HG02763 (cell line): ENCODE measurements around the gene C5.

Experiments
- ATAC-seq: cut with Tn5 transposase; IDR thresholded peaks from one replicate; pipeline ENCODE4 v1.9.1; 2021; ENCODE audit warnings: mild to moderate bottlenecking, moderate library complexity; ENCODE audit not compliant: unreplicated experiment

C5 gene

DNA sequence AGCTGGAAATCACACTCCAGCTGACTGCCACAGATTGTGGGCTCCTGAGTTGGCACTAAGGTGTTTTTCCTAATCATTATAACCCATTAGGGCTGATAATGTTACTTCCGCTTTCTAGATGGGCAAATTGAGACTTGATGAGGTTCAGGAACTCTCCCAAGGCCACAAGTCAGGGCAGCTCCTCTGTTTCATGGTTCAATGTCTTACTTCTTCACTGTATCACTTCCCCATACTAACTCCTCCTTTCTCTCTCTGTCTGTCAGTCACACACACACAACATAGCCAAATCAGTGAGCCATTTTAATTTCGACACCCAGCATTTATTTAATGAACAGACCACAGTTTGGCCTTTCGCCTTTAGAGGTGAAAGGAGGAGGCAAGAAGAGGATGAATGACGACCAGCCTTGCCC, 105.6 kb downstream of the C5 start:
- peak; percentile 97 for ATAC-seq

DNA sequence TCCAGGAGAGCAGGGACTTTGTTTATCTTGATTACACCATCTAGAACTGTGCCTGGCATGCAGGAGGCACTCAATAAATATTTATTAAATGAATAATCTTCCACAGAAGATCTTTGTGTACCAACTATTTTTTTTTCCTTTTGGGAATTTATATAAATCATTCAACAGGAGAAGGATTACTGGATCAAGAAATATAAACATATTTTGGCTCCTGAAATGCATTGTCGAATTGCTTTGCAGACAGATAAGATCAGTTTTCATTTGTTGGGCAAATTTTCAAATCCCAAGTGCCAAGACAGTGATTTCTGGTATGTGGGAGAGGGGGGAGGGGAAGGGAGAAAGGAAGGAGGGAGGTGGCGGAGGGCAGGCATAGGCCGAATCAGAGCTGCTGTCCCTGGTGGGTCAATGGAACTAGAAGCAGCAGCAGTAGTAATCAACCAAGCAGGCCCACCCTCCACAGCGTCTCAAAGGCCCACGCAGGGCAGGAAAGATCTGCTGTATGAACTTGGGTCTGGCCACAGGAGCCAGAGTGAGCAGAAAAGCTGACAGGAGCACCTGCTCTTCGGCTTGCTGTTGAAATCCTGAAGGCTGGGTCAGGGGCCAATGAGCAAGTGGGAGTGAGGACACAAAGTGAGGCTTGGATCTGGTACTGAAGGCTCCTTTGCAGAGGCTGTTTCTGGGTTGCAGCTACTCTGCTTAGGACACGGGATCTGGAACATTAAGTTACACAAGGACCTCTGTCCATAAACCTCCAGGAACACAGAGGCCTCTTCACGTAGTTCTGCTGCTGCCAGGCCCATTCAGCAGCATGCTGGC, 107.7 kb downstream of the C5 start:
- ATAC-seq, result no peak

GRCh38 chr9:120941046-120941770, 108.9 kb downstream of the C5 start:
- ATAC-seq, result no peak

DNA sequence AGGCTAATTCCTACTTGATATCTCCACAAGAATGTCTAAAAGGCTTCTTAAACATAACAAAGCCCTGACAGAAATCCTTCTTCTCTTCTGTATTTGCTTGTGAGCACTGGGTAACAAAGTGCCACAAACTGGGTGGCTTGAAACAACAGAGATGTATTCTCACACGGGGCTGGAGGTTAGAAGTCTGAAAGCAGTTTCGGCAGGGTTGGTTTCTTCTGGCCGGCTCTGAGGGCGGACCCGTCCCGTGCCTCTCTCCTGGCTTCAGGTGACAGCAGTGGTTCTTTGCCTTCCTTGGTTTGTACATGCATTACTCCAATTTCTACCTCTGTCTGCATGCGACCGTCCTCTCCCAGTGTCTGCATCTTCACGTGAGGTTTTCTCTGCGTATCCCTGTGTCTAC, 109.5 kb downstream of the C5 start:
- no peak for ATAC-seq

- ATAC-seq, result no peak
Observed at GRCh38 chr9:120938851-120939250, 111.2 kb downstream of the C5 start.

DNA sequence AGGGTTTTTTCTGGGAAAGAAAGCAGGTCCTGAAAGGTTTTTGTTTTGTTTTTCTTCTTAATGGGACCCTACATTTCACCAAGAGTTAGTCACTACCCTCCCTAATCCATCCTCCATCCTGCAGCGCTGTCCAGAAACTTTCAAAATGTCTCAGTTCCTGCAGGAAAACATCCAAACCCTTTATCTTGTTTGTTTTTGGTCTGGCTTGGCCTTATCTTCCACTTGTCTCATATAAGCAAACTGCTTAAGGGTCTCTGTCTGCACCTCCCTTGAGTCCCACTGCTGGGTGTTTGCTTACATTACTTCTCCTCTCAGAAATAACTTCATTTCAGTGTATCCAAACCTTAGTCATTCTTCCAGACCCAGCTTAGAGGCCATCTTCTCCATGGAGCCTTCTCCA, 112.5 kb downstream of the C5 start:
- ATAC-seq, result no peak

DNA sequence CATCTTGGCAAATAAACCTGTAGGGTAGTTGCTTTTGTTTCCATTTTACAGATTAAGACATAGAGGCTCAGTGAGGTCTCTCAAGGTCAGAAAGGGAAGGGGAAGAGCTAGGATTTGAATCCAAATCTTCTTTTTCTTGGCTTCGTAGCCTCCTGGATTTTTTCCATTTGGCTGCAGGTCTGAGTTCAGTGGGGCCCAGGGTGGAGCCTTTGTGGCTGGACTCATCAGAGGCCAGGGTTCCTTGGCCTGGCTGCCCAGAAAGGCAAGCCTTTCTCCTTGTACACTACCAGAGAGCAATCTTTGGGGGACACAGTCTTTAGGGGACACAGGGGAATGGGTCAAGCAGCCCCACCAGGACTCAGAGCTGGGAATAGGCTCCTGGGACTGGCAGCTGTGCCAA, 112.9 kb downstream of the C5 start:
- ATAC-seq, result no peak

GRCh38 chr9:120936764-120937122, 113.3 kb downstream of the C5 start:
- no peak for ATAC-seq

GRCh38 chr9:120936011-120936763, 113.9 kb downstream of the C5 start:
- ATAC-seq, result peak; percentile 38

DNA sequence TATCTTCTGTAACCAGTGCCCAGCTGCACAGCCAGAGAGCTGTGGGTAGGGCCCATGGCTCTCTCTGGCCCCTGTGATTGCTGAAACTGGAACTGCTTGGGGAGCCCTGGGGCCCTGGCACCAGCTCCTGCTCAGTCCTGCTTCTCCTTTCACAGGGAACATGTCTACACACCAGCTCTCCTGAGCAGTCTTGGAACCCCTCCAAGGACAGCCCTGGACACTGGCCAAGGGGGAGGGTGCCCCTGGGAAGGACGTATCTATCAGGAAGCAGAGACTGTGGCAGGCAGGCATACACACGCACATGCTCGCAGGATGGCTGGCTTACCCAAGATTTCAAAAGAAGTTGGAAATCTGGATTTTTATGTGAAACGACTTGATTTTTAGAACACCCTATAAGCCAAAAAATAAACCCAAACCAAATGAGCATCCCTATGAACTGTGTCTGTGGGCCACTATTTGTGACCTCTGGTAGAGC, 114.7 kb downstream of the C5 start:
- no peak for ATAC-seq

DNA sequence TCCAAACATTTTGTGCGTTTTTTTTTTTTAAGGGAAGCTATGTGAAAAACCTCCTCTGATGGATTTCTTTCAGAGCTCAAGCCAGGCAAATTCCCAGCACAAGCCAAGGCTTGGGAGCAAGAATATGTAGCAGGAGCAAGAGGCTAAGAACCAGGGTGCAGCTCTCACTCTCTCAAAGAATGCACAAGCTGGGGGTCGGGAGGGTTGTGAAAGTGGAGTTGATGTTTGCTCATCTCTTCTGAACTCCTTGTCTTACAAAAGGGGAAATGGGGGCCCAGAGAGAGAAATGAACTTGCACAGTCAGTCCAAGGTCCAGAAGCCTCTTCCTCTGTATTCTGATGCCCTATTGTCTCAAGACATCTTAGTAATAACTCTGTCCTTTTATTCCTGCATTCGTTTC, 115.8 kb downstream of the C5 start:
- ATAC-seq, result no peak

DNA sequence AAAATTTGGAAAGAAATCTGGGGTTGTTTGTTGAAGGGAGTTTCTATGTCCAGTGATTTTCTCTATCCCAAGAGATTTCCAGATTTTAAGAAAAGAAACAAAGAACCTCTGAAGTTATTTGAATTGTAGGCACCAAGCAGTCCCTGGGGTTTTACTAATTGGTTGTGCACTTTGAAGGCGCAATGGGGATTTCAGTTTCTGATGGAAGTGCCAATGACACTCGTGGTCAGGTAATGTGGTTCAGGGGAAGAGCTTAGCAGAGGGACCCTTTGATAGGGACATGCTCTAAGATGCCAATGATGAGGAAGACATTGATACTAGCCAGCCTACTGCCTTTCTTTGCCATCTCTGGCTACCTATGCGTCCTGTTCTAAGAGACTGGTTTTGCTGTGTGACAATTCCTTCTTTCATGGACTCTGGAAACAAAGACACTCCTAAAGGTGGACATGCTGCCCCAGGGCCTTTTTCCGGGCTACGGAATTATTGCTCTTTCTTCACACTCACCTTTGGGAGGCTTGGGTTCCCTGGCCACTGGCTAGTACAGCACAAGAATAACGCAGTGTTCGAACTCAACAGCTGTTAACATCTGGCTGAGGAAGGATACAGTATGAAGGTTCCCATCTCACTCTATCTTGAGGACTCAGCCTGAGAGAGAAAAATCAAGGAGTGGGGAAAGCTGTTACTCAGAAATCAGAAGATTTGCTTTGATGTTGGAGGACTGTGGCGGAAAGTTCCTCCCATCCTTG, 116.6 kb downstream of the C5 start:
- ATAC-seq, result no peak

DNA sequence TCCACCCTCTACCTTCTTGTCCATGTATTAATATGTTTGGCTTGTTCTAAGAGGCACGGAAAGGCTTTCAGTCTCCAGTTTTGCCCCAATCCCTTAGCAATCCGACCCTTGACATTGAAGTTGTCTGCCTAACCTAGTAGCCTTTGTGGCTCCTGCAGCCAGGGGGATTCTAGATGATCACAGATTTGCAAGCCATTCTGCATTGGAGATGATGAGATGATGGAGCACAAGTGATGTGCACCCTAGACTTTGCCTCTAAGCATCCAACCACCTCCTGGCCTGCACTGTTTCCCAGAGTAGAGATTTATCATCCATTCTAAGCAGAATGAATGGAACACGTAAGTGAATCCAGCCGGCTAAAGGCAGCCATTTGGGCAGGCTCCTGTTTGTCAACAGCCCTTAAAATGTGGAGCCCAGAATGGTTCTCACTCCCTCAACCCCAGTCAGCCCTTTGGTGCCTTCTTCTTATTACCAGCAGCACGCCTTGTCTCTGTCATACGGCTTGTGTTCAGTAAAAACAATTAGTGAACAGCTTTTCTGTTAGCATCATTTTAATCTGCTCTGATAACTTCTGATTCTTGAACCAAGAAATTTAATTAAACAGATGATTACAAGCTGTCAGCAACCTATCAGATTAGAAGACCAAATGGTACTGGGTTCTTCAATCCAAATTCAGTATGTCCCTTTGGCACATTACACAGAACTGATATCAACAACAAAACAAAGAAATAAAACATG, 117.8 kb downstream of the C5 start:
- no peak for ATAC-seq

GRCh38 chr9:120931231-120932085, 118.6 kb downstream of the C5 start:
- peak; percentile 36 for ATAC-seq

DNA sequence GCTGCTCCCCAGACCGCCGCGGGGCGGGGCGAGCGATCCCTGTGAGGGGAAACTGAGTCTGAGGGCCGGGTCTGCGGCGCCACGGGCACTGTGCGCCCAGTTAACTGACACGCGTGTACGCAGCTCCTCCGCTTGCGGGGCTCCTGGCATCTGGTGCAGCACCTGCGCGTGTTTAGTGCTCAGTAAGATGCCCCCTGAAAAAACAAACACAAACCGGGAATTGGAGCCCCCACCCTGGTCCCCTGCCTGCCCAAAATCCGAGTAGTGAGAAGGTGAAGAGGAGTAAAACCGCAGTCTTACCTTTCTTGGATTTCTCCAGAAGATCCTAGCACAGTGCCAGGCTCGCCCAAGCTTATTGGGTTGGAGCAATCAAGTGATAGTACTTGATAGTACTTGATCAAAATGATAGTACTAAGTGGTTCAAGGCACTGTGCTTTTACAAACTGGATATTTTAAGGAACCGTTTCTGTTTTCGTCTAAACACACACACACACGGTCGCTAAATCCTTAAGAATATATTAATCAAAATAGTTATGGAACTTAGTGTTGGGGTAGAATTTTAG, 120.8 kb downstream of the C5 start:
- ATAC-seq, result no peak

- ATAC-seq, result peak; percentile 25
Observed at GRCh38 chr9:120928483-120929228, 121.4 kb downstream of the C5 start.

GRCh38 chr9:120928015-120928482, 122.0 kb downstream of the C5 start:
- no peak for ATAC-seq
